HepG2 (cell line): Measurements from ENCODE around the gene PPARA. TPM values are rescaled to one million over a fixed set of nuclear protein-coding genes. Genes with fewer than 3 reads are reported as not detected.
A peak's percentile ranks its signal among the peaks of the same experiment; 100 is the strongest.

Experiments
- ATAC-seq: fragments of 200-7000 bp; cut with Tn5 transposase; 3 replicates; pipeline ENCODE4 v1.9.1; 2020; ENCODE audit warnings: mild to moderate bottlenecking, moderate library complexity
- BruUV-seq: library from RNA; stranded (reverse); fragments of 400-500 nt; replicated peaks from 2 replicates; lab custom pipeline; 2021; lab: Mats Ljungman, UMichigan
- CTCF ChIA-PET: fragments of 300-600 bp; formaldehyde crosslinking; extraction: SDS; loops from one replicate; lab custom pipeline; 2021; ENCODE audit warnings: low total read pairs, inconsistent platforms, low intra/inter-chr PET ratio; lab: Yijun Ruan, JAX
- POLR2A ChIA-PET: fragments of 350-600 bp; sonication (Branson Sonifier 250); formaldehyde crosslinking; loops from one replicate; lab custom pipeline; 2020; ENCODE audit warnings: antibody characterized with exemption, inconsistent platforms; lab: Yijun Ruan, JAX
- DNase-seq: peaks from one replicate; pipeline ENCODE4 v3.0.0-alpha.2; 2015; ENCODE audit warnings: low spot score
- FAIRE-seq: peaks from 3 replicates; lab custom pipeline; 2011; peaks lifted over from hg19 to GRCh38; lab: Jason Lieb, UNC
- H2AFZ ChIP-seq: one replicate; pipeline ENCODE4 v1.6.1; 2011; ENCODE audit warnings: low read length, inconsistent platforms
- H3K27ac ChIP-seq: fragments of 300-600 bp; 3 replicates; pipeline ENCODE4 v1.8.0; 2011; ENCODE audit warnings: mixed run types, mild to moderate bottlenecking, mixed read lengths, low read length, inconsistent platforms; ENCODE audit not compliant: insufficient read depth; ENCODE audit errors: extremely low read length
- H3K27me3 ChIP-seq, 2 experiments: fragments of 200-600 bp in 1 of 2; 2 replicates in 1 of 2; 3 replicates in 1 of 2; pipeline versions ENCODE4 v1.6.0 to v1.8.0; 2011; ENCODE audit warnings: low read length in 2 of 2, mild to moderate bottlenecking in 2 of 2, moderate library complexity in 2 of 2, inconsistent platforms in 1 of 2; ENCODE audit not compliant: insufficient read depth in 2 of 2, control insufficient read depth in 1 of 2
- H3K36me3 ChIP-seq, 2 experiments: fragments of 200-600 bp in 1 of 2; replicated peaks in 1 of 2; 2 replicates in 1 of 2; 3 replicates in 1 of 2; pipeline versions ENCODE4 v1.5.1 to v1.8.0; 2011; ENCODE audit warnings: low read length in 2 of 2, inconsistent platforms in 1 of 2; ENCODE audit not compliant: insufficient read depth in 2 of 2, control insufficient read depth in 1 of 2
- H3K4me1 ChIP-seq: 2 replicates; pipeline ENCODE4 v1.5.1; 2012; ENCODE audit warnings: low read length, inconsistent platforms; ENCODE audit not compliant: insufficient read depth
- H3K4me2 ChIP-seq: 2 replicates; pipeline ENCODE4 v1.6.0; 2011; ENCODE audit warnings: low read depth, low read length, inconsistent platforms
- H3K4me3 ChIP-seq, 3 experiments: fragments of 200-600 bp in 1 of 3; sonication (generic), shearing (Covaris generic) in 1 of 3; replicated peaks in 1 of 3; 2 replicates each; pipeline ENCODE4 v1.5.1; 2011 to 2016; ENCODE audit warnings: low read length in 3 of 3, inconsistent platforms in 2 of 3, low read depth in 2 of 3, mild to moderate bottlenecking in 2 of 3, control low read depth in 1 of 3, mixed read lengths in 1 of 3; ENCODE audit not compliant: insufficient read depth in 1 of 3
- H3K79me2 ChIP-seq: one replicate; pipeline ENCODE4 v1.6.1; 2011; ENCODE audit warnings: low read length, inconsistent platforms; ENCODE audit not compliant: insufficient read depth
- H3K9ac ChIP-seq: 2 replicates; pipeline ENCODE4 v1.6.0; 2011; ENCODE audit warnings: mild to moderate bottlenecking, low read depth, low read length, inconsistent platforms; ENCODE audit not compliant: insufficient read depth
- H3K9me3 ChIP-seq: 2 replicates; pipeline ENCODE4 v1.5.1; 2012; ENCODE audit warnings: mild to moderate bottlenecking, low read length
- H4K20me1 ChIP-seq: 2 replicates; pipeline ENCODE4 v1.6.0; 2011; ENCODE audit warnings: inconsistent platforms, mild to moderate bottlenecking, low read length, moderate library complexity; ENCODE audit not compliant: insufficient read depth
- CC2D1A ChIP-seq: sonication (generic); formaldehyde crosslinking; IDR thresholded peaks from 2 replicates; pipeline ENCODE4 v1.8.1; 2023; ENCODE audit warnings: mild to moderate bottlenecking, missing genetic modification reagents
- KDM2A ChIP-seq: sonication (generic); formaldehyde crosslinking; IDR thresholded peaks from 2 replicates; pipeline ENCODE4 v1.4.0; 2020; ENCODE audit warnings: low read depth, missing genetic modification reagents, borderline replicate concordance
- PHB2 ChIP-seq: fragments of 450-650 bp; IDR thresholded peaks from 2 replicates; pipeline ENCODE4 v1.6.1; 2018; ENCODE audit not compliant: partially characterized antibody
- PLSCR1 ChIP-seq: sonication (generic); formaldehyde crosslinking; IDR thresholded peaks from 2 replicates; pipeline ENCODE4 v1.5.0; 2020; ENCODE audit warnings: missing genetic modification reagents, mild to moderate bottlenecking, borderline replicate concordance
- POLR2AphosphoS5 ChIP-seq: IDR thresholded peaks from 2 replicates; pipeline ENCODE4 v1.6.1; 2012; ENCODE audit warnings: low read depth, low read length
- RORA ChIP-seq: sonication (generic); formaldehyde crosslinking; IDR thresholded peaks from 2 replicates; pipeline ENCODE4 v1.5.0; 2020; ENCODE audit warnings: mild to moderate bottlenecking, missing genetic modification reagents, moderate library complexity
- U2AF2 ChIP-seq: fragments of 200-400 bp; formaldehyde crosslinking; IDR thresholded peaks from 2 replicates; pipeline ENCODE4 v1.6.1; 2017; ENCODE audit warnings: low read depth, mild to moderate bottlenecking, low read length
- ZNF800 ChIP-seq: sonication (generic); formaldehyde crosslinking; IDR thresholded peaks from 2 replicates; pipeline ENCODE4 v1.4.0; 2020; ENCODE audit warnings: missing genetic modification reagents
- ZNF891 ChIP-seq: sonication (generic); formaldehyde crosslinking; IDR thresholded peaks from 2 replicates; pipeline ENCODE4 v1.5.0; 2020; ENCODE audit warnings: mild to moderate bottlenecking, missing genetic modification reagents
- WGBS: methylation state at CpG from one replicate; pipeline ENCODE4 v1.1.6; 2017; ENCODE audit warnings: low lambda C conversion rate; 5-methylcytosine and 5-hydroxymethylcytosine counted together
- in situ Hi-C: cut with HindIII; loops from 2 replicates; pipeline ENCODE4 v1.10.0; 2017; ENCODE audit warnings: low pct_unique_long_range_greater_than_20kb; ENCODE audit not compliant: extremely low pct_ligation_motif_present
- intact Hi-C: fragments of 100-400 bp; cut with micrococcal nuclease; formaldehyde crosslinking; loops from one replicate; pipeline ENCODE4 v1.10.0; 2022; ENCODE audit not compliant: unreplicated experiment
- polyA plus RNA-seq, 8 experiments: library from polyadenylated mRNA; depleted of rRNA in 3 of 8; stranded (reverse) in 7 of 8; unstranded in 1 of 8; fragments of >200 nt; fragmentation: Illumina TruSeq in 4 of 8; extraction: Trizol in 4 of 8; gene quantifications; 2 replicates each; pipeline versions ENCODE4 v1.2.1 to v1.2.3, GENCODE V29; 2011 to 2016; ENCODE audit warnings: low read depth in 4 of 8, missing spikeins in 1 of 8, mixed read lengths in 1 of 8; ENCODE audit not compliant: insufficient read depth in 1 of 8
- total RNA-seq, 5 experiments: library from RNA; depleted of rRNA; stranded (reverse); fragments of >200 nt; fragmentation: Illumina TruSeq; extraction: Trizol; gene quantifications; 2 replicates each; pipeline ENCODE4 v1.2.3, GENCODE V29; 2016; ENCODE audit warnings: low read depth in 1 of 5
- TF ChIP-seq, protein P1 (sequence below): sonication (generic); formaldehyde crosslinking; IDR thresholded peaks from 2 replicates; pipeline ENCODE4 v1.5.1; 2020; ENCODE audit warnings: mild to moderate bottlenecking, missing genetic modification reagents, moderate library complexity
- TF ChIP-seq, protein P2 (sequence below): sonication (generic); formaldehyde crosslinking; IDR thresholded peaks from 2 replicates; pipeline ENCODE4 v1.4.0; 2020; ENCODE audit warnings: missing genetic modification reagents

The PPARA gene
- total and polyA plus RNA-seq, 2 of the 13 experiments (the other 11 are each of a cell fraction or from before 2014, with no cell fraction given): 18.2 to 24.7 TPM

- TF ChIP-seq PLSCR1 (CRISPR knock-in tag) (peak; percentile 46), RORA (CRISPR knock-in tag) (no peak)
Measured at GRCh38 chr22:46250035-46250782, 99.9 kb downstream of the PPARA start, which contains the start of gene CDPF1 (continued).

DNA sequence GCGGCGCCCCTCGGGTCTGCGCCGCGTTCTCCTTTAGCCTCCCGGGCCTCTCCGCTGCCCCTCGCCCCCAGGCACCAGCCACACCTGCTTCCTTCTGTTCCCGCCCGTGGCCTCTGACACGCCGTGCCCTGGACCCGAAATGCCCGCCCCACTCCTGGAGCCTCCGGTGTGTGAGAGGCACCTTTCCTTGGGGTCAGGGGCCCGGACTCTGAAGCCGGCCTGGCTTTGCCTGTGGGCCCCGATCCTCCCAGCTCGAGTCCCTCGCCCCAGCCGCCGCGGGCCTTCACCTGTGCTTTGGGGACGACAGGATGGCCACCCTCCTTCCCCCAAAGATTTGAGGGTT, 100.4 kb downstream of the PPARA start:
- in situ Hi-C loops: no loop called here
- Histone ChIP-seq H3K4me2 (peak overlapping the region; percentile 83), H3K36me3 (0 out of 5 replicates have a peak, but pooled peaks cover 0 to 2% of the 10 kb centered on the region in 2 experiments), H4K20me1 (no peaks in the 10 kb centered on the region), H3K9me3 (no peaks in the 10 kb centered on the region), H3K4me3 (peak overlapping the region; percentile 70 to 95 (median 89)), H3K27ac (peak overlapping the region; percentile 85), H3K4me1 (peaks cover 50% of the 10 kb centered on the region), H3K79me2 (peaks cover 4% of the 10 kb centered on the region), H3K9ac (peak overlapping the region; percentile 88), H3K27me3 (no peaks in the 10 kb centered on the region), H2AFZ (no peak overlapping the region)
- no peak for FAIRE-seq
- ChIA-PET CTCF (no interaction called here), POLR2A (interaction anchor here (0.9 to 7.2 kb wide), 12 partner anchors 9 to 254 kb away, joined by 3 to 83 read pairs (median 4); partner anchors contain the start of genes GTSE1, TRMU and TTC38)
- no TSS peak for BruUV-seq
- no peak for DNase-seq
- 2% methylated on average over 9 of the region's 25 CpGs for WGBS
- intact Hi-C loops: loop anchor here (2.0 kb wide), 1 partner anchor 16 kb away; no protein-coding TSS in a partner anchor
- ATAC-seq: peak; percentile 39
- TF ChIP-seq ZNF800 (0 out of 2 replicates have a peak, but pooled peaks have one; percentile 69), ZNF891 (0 out of 2 replicates have a peak, but pooled peaks have one; percentile 20), U2AF2 (no peak), CC2D1A (CRISPR knock-in tag) (no peak), KDM2A (CRISPR knock-in tag) (0 out of 2 replicates have a peak, but pooled peaks have one; percentile 5), POLR2AphosphoS5 (no peak), PHB2 (no peak)
- TF ChIP-seq, protein P1, sequence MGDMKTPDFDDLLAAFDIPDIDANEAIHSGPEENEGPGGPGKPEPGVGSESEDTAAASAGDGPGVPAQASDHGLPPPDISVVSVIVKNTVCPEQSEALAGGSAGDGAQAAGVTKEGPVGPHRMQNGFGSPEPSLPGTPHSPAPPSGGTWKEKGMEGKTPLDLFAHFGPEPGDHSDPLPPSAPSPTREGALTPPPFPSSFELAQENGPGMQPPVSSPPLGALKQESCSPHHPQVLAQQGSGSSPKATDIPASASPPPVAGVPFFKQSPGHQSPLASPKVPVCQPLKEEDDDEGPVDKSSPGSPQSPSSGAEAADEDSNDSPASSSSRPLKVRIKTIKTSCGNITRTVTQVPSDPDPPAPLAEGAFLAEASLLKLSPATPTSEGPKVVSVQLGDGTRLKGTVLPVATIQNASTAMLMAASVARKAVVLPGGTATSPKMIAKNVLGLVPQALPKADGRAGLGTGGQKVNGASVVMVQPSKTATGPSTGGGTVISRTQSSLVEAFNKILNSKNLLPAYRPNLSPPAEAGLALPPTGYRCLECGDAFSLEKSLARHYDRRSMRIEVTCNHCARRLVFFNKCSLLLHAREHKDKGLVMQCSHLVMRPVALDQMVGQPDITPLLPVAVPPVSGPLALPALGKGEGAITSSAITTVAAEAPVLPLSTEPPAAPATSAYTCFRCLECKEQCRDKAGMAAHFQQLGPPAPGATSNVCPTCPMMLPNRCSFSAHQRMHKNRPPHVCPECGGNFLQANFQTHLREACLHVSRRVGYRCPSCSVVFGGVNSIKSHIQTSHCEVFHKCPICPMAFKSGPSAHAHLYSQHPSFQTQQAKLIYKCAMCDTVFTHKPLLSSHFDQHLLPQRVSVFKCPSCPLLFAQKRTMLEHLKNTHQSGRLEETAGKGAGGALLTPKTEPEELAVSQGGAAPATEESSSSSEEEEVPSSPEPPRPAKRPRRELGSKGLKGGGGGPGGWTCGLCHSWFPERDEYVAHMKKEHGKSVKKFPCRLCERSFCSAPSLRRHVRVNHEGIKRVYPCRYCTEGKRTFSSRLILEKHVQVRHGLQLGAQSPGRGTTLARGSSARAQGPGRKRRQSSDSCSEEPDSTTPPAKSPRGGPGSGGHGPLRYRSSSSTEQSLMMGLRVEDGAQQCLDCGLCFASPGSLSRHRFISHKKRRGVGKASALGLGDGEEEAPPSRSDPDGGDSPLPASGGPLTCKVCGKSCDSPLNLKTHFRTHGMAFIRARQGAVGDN (CRISPR knock-in tag): peak; percentile 8; the same call in 1 of the 2 replicates
- TF ChIP-seq, protein P2, sequence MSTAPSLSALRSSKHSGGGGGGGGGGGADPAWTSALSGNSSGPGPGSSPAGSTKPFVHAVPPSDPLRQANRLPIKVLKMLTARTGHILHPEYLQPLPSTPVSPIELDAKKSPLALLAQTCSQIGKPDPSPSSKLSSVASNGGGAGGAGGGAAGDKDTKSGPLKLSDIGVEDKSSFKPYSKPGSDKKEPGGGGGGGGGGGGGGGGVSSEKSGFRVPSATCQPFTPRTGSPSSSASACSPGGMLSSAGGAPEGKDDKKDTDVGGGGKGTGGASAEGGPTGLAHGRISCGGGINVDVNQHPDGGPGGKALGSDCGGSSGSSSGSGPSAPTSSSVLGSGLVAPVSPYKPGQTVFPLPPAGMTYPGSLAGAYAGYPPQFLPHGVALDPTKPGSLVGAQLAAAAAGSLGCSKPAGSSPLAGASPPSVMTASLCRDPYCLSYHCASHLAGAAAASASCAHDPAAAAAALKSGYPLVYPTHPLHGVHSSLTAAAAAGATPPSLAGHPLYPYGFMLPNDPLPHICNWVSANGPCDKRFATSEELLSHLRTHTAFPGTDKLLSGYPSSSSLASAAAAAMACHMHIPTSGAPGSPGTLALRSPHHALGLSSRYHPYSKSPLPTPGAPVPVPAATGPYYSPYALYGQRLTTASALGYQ (CRISPR knock-in tag): 0 out of 2 replicates have a peak, but pooled peaks have one; percentile 14
